Gastroesophageal sphincter (tissue), 3 donors: ENCODE results near the gene CARD11.

Experiments
- POLR2A ChIP-seq, 2 donors: fragments of 450-650 bp; IDR thresholded peaks; one replicate each; pipeline ENCODE4 v1.6.1; 2017; ENCODE audit warnings: antibody characterized with exemption in 2 of 2, mild to moderate bottlenecking in 2 of 2, moderate library complexity in 1 of 2
- POLR2AphosphoS5 ChIP-seq: sonication (generic); formaldehyde crosslinking; IDR thresholded peaks from one replicate; pipeline ENCODE4 v1.6.1; 2017; ENCODE audit warnings: antibody characterized with exemption
- TF ChIP-seq, protein P1 (sequence below), 4 experiments: fragments of 200-600 bp in 2 of 4; fragments of 450-650 bp in 2 of 4; sonication (generic) in 1 of 4; IDR thresholded peaks; one replicate each; pipeline ENCODE4 v1.5.1; 2017 to 2019; ENCODE audit warnings: antibody characterized with exemption in 4 of 4, mild to moderate bottlenecking in 2 of 4, moderate library complexity in 2 of 4

DNA sequence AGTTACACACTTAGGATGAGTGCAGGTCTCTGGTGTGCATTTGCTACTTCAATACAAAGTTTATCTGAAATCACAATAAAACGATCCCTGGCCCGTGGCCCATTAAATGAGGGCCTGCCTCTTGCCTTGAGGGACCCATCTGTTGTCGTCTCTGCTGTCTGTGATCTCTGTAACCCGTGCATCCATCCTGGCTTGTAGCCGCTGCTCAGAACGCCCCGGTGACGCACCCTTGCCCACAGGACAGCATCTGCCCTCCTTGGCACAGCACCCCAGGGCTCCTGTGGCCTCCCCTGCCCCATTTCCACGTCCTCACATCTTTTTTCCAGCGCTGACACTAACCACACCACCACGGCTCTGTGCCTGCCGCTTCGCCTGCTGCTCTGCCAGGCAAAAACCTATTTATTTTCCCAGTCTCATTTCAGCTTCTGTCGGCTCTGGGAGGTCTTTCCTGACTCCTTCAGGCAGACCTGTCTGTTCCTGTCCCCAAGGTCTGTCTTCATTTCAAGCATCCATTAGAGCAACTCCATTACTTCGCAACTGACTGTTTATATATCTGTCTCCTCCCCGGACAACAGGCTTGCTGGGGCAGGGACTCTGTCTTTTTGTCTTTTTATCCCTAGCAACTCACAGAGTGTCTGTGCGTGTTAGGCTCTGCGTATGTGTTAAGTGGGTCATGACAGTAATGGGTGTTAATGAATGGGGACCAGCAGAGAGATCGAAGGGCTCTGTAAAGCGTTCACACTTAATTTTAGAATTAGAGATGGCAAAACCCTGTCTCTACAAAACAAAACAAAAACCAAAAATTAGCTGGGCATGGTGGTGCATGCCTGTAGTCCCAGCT is 16.4 kb downstream of the CARD11 start:
- no peak for TF ChIP-seq POLR2A (IDR thresholded peaks at IDR 0.05)
- TF ChIP-seq, protein P1, sequence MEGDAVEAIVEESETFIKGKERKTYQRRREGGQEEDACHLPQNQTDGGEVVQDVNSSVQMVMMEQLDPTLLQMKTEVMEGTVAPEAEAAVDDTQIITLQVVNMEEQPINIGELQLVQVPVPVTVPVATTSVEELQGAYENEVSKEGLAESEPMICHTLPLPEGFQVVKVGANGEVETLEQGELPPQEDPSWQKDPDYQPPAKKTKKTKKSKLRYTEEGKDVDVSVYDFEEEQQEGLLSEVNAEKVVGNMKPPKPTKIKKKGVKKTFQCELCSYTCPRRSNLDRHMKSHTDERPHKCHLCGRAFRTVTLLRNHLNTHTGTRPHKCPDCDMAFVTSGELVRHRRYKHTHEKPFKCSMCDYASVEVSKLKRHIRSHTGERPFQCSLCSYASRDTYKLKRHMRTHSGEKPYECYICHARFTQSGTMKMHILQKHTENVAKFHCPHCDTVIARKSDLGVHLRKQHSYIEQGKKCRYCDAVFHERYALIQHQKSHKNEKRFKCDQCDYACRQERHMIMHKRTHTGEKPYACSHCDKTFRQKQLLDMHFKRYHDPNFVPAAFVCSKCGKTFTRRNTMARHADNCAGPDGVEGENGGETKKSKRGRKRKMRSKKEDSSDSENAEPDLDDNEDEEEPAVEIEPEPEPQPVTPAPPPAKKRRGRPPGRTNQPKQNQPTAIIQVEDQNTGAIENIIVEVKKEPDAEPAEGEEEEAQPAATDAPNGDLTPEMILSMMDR (IDR thresholded peaks at IDR 0.05), result no peak
- TF ChIP-seq POLR2AphosphoS5, result no peak
